ENCODE measurements around the gene LRG1.
A peak's percentile ranks its signal among the peaks of the same experiment; 100 is the strongest.

LRG1 gene

GRCh38 chr19:4518345-4519171 lies 21.3 kb downstream of the LRG1 start, which contains the start of gene PLIN4:
PLIN4 (minus strand) TSS chr19:4518486; CDS start chr19:4518272, 214 bp downstream.
- TF ChIP-seq USF1 (IDR thresholded peaks at IDR 0.05) (peak; percentile 86), EGR1 (IDR thresholded peaks at IDR 0.05) (no peak), ZBTB7A (IDR thresholded peaks at IDR 0.05; ENCODE audit: low read depth) (peak; percentile 47; the same call in 1 of the 2 replicates)
- TF ChIP-seq, protein P1, sequence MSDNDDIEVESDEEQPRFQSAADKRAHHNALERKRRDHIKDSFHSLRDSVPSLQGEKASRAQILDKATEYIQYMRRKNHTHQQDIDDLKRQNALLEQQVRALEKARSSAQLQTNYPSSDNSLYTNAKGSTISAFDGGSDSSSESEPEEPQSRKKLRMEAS (IDR thresholded peaks at IDR 0.05), result peak; percentile 27; the same call in 1 of the 2 replicates

GRCh38 chr19:4517451-4518057 lies 22.3 kb downstream of the LRG1 start:
- no peak for TF ChIP-seq TEAD4 (IDR thresholded peaks at IDR 0.05)
- TF ChIP-seq ZBTB7A (IDR thresholded peaks at IDR 0.05; ENCODE audit: low read depth), result no peak
- TF ChIP-seq REST (IDR thresholded peaks at IDR 0.05; ENCODE audit: low read depth), result no peak
- no peak for TF ChIP-seq EGR1 (IDR thresholded peaks at IDR 0.05)
- TF ChIP-seq, protein P1 (IDR thresholded peaks at IDR 0.05), result no peak
- TF ChIP-seq RAD21 (IDR thresholded peaks at IDR 0.05; ENCODE audit: low read depth), result no peak
- TF ChIP-seq YY1 (IDR thresholded peaks at IDR 0.05; ENCODE audit: low read depth), result no peak
- no peak for TF ChIP-seq CREB1 (IDR thresholded peaks at IDR 0.05; ENCODE audit: low read depth)
- TF ChIP-seq TCF12 (IDR thresholded peaks at IDR 0.05; ENCODE audit: low read depth), result no peak

- TF ChIP-seq, protein P1 (IDR thresholded peaks at IDR 0.05), result no peak
- no peak for TF ChIP-seq CEBPB (IDR thresholded peaks at IDR 0.05)
- TF ChIP-seq FOXM1 (IDR thresholded peaks at IDR 0.05; ENCODE audit: borderline replicate concordance, low read depth), result no peak
- TF ChIP-seq CREB1 (IDR thresholded peaks at IDR 0.05; ENCODE audit: low read depth), result no peak
- TF ChIP-seq NFIC (IDR thresholded peaks at IDR 0.05), result no peak
- no peak for TF ChIP-seq EP300 (IDR thresholded peaks at IDR 0.05; ENCODE audit: borderline replicate concordance)
- TF ChIP-seq ZBTB7A (IDR thresholded peaks at IDR 0.05; ENCODE audit: low read depth), result no peak
Observed at GRCh38 chr19:4516939-4517300, 22.9 kb downstream of the LRG1 start.

- peak; percentile 63; the same call in 1 of the 2 replicates for TF ChIP-seq CEBPB (IDR thresholded peaks at IDR 0.05)
- TF ChIP-seq TEAD4 (IDR thresholded peaks at IDR 0.05), result no peak
Observed at GRCh38 chr19:4516199-4516938, 23.5 kb downstream of the LRG1 start.

GRCh38 chr19:4515732-4516131 lies 24.1 kb downstream of the LRG1 start:
- TF ChIP-seq TCF12 (IDR thresholded peaks at IDR 0.05; ENCODE audit: low read depth) (no peak), TEAD4 (IDR thresholded peaks at IDR 0.05) (no peak), USF1 (IDR thresholded peaks at IDR 0.05) (no peak), CEBPB (IDR thresholded peaks at IDR 0.05) (no peak), NFIC (IDR thresholded peaks at IDR 0.05) (no peak), FOXM1 (IDR thresholded peaks at IDR 0.05; ENCODE audit: borderline replicate concordance, low read depth) (no peak), TAF1 (IDR thresholded peaks at IDR 0.05; ENCODE audit: low read depth) (no peak), REST (IDR thresholded peaks at IDR 0.05; ENCODE audit: low read depth) (no peak), EGR1 (IDR thresholded peaks at IDR 0.05) (no peak), RAD21 (IDR thresholded peaks at IDR 0.05; ENCODE audit: low read depth) (no peak), EP300 (IDR thresholded peaks at IDR 0.05; ENCODE audit: borderline replicate concordance) (no peak), YY1 (IDR thresholded peaks at IDR 0.05; ENCODE audit: low read depth) (no peak), CREB1 (IDR thresholded peaks at IDR 0.05; ENCODE audit: low read depth) (no peak), ZBTB7A (IDR thresholded peaks at IDR 0.05; ENCODE audit: low read depth) (no peak)
- TF ChIP-seq, protein P1 (IDR thresholded peaks at IDR 0.05), result no peak
